OCI-LY7 (cell line): ENCODE measurements around the gene PFKP. TPM values are rescaled to one million over a fixed set of nuclear protein-coding genes. Genes with fewer than 3 reads are reported as not detected.

ENCODE experiments used
- BruUV-seq: library from RNA; stranded (reverse); fragments of 400-500 nt; replicated peaks from 2 replicates; lab custom pipeline; 2021; lab: Mats Ljungman, UMichigan
- CTCF ChIA-PET: fragments of 300-600 bp; sonication (Branson Sonifier 250); formaldehyde crosslinking; loops from one replicate; lab custom pipeline; 2022; ENCODE audit warnings: antibody characterized with exemption; ENCODE audit not compliant: unreplicated experiment; lab: Charles Lee
- POLR2A ChIA-PET: fragments of 300-600 bp; sonication (Branson Sonifier 250); formaldehyde crosslinking; loops from one replicate; lab custom pipeline; 2022; ENCODE audit warnings: antibody characterized with exemption; lab: Charles Lee
- DNase-seq: peaks from one replicate; pipeline ENCODE4 v3.0.0-alpha.2; 2015; ENCODE audit warnings: low spot score
- H2AFZ ChIP-seq: fragments of 200-600 bp; sonication (generic), shearing (Covaris generic); 2 replicates; pipeline ENCODE4 v1.6.1; 2014; ENCODE audit warnings: mild to moderate bottlenecking, antibody characterized with exemption, low read length, moderate library complexity
- H3K27ac ChIP-seq: fragments of 200-600 bp; sonication (generic); 2 replicates; pipeline ENCODE4 v1.5.1; 2014; ENCODE audit warnings: mixed run types, low read depth, mild to moderate bottlenecking, moderate library complexity, low read length, inconsistent platforms; ENCODE audit not compliant: poor library complexity, severe bottlenecking
- H3K36me3 ChIP-seq: fragments of 200-600 bp; sonication (generic); 2 replicates; pipeline ENCODE4 v1.6.1; 2014; ENCODE audit warnings: mild to moderate bottlenecking, antibody characterized with exemption, low read length, moderate library complexity, mixed read lengths; ENCODE audit not compliant: insufficient read depth
- H3K4me1 ChIP-seq: fragments of 200-600 bp; sonication (generic); 2 replicates; pipeline ENCODE4 v1.5.1; 2014; ENCODE audit warnings: mild to moderate bottlenecking, low read length; ENCODE audit not compliant: insufficient read depth, poor library complexity, severe bottlenecking
- H3K4me2 ChIP-seq: fragments of 200-600 bp; sonication (generic); 2 replicates; pipeline ENCODE4 v1.6.1; 2014; ENCODE audit warnings: mild to moderate bottlenecking, low read length
- H3K4me3 ChIP-seq: fragments of 200-600 bp; sonication (generic); 2 replicates; pipeline ENCODE4 v1.5.1; 2014; ENCODE audit warnings: mild to moderate bottlenecking, low read depth, low read length; ENCODE audit not compliant: poor library complexity, severe bottlenecking
- H3K79me2 ChIP-seq: fragments of 200-600 bp; sonication (generic); 2 replicates; pipeline ENCODE4 v1.6.1; 2016; ENCODE audit warnings: low read depth, mild to moderate bottlenecking, low read length, moderate library complexity, mixed read lengths; ENCODE audit not compliant: insufficient read depth
- H3K9me2 ChIP-seq: fragments of 200-600 bp; sonication (generic); 2 replicates; pipeline ENCODE4 v1.6.1; 2016; ENCODE audit warnings: mild to moderate bottlenecking, low read length, mixed read lengths; ENCODE audit not compliant: insufficient read depth
- H3K9me3 ChIP-seq: fragments of 200-600 bp; sonication (generic); 2 replicates; pipeline ENCODE4 v1.6.1; 2014; ENCODE audit warnings: mild to moderate bottlenecking, mixed run types, low read length, mixed read lengths
- H4K20me1 ChIP-seq: fragments of 200-600 bp; sonication (generic); 2 replicates; pipeline ENCODE4 v1.6.1; 2014; ENCODE audit warnings: mild to moderate bottlenecking, antibody characterized with exemption, low read length, moderate library complexity, mixed read lengths; ENCODE audit not compliant: insufficient read depth
- EZH2phosphoT487 ChIP-seq: fragments of 200-600 bp; sonication (generic); IDR thresholded peaks from 2 replicates; pipeline ENCODE4 v1.6.1; 2018; ENCODE audit warnings: low read depth, borderline replicate concordance, mild to moderate bottlenecking, mixed run types, antibody characterized with exemption, low read length, moderate library complexity, mixed read lengths
- intact Hi-C: fragments of 100-400 bp; cut with micrococcal nuclease; formaldehyde crosslinking; loops from one replicate; pipeline ENCODE4 v1.10.0; 2022; ENCODE audit not compliant: unreplicated experiment
- total RNA-seq, 2 experiments: library from RNA; depleted of rRNA in 1 of 2; stranded (reverse); fragments of >200 nt in 1 of 2; shearing (Covaris generic) in 1 of 2; gene quantifications; 2 replicates each; pipeline ENCODE4 v1.2.3, GENCODE V29; 2014 to 2022
- TF ChIP-seq, protein P1 (sequence below): fragments of 200-600 bp; sonication (generic); conservative IDR thresholded peaks from 2 replicates; pipeline ENCODE4 v1.5.1; 2014; ENCODE audit warnings: mild to moderate bottlenecking, antibody characterized with exemption, low read length, moderate library complexity, mixed read lengths

The PFKP gene
- total RNA-seq, 2 experiments from 2014 or later, result 85.4 to 154 TPM

DNA sequence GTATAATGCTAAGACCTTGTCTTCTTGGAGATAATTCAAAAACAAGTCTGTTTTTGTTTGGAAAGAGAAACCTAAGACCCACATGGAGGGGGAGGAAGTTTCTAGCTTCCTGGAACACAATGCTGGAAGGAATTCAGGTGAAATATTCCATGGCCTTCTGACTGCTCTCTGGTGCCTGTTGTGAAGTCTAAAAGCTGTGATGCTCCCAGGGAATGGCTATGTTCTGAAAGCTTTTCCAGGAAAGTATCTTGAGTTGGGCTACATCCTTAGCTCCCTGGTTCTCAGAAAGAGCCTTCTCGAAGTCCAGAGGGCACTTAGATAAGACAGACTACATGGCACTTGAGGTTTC is 12.5 kb upstream of the PFKP start:
- TF ChIP-seq, protein P1, sequence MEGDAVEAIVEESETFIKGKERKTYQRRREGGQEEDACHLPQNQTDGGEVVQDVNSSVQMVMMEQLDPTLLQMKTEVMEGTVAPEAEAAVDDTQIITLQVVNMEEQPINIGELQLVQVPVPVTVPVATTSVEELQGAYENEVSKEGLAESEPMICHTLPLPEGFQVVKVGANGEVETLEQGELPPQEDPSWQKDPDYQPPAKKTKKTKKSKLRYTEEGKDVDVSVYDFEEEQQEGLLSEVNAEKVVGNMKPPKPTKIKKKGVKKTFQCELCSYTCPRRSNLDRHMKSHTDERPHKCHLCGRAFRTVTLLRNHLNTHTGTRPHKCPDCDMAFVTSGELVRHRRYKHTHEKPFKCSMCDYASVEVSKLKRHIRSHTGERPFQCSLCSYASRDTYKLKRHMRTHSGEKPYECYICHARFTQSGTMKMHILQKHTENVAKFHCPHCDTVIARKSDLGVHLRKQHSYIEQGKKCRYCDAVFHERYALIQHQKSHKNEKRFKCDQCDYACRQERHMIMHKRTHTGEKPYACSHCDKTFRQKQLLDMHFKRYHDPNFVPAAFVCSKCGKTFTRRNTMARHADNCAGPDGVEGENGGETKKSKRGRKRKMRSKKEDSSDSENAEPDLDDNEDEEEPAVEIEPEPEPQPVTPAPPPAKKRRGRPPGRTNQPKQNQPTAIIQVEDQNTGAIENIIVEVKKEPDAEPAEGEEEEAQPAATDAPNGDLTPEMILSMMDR, result no peak
- no peak for TF ChIP-seq EZH2phosphoT487
- DNase-seq, result no peak

GRCh38 chr10:3056280-3057037 is 10.9 kb upstream of the PFKP start:
- H3K4me3 ChIP-seq, result no peak overlapping the region
- intact Hi-C loops, result no loop called here

More for the DNA sequence above, 12.5 kb upstream of the PFKP start:
- no peak overlapping the region for H3K4me3 ChIP-seq
- H3K9me2 ChIP-seq, result no peaks in the 10 kb centered on the region
- intact Hi-C loops, result no loop called here
- H3K27ac ChIP-seq, result no peak overlapping the region
- H4K20me1 ChIP-seq, result no peaks in the 10 kb centered on the region
- no peak overlapping the region for H2AFZ ChIP-seq
- H3K79me2 ChIP-seq, result no peaks in the 10 kb centered on the region
- H3K9me3 ChIP-seq, result no peaks in the 10 kb centered on the region
- POLR2A ChIA-PET, result interaction anchor here (0.6 kb wide), 1 partner anchor 1922 kb away, joined by 3 read pairs; no protein-coding TSS in a partner anchor
- CTCF ChIA-PET, result no interaction called here
- H3K4me2 ChIP-seq, result no peak overlapping the region
- no peaks in the 10 kb centered on the region for H3K4me1 ChIP-seq
- no TSS peak for BruUV-seq
- no peaks in the 10 kb centered on the region for H3K36me3 ChIP-seq

More at GRCh38 chr10:3056280-3057037, 10.9 kb upstream of the PFKP start:
- Histone ChIP-seq H3K4me2 (no peak overlapping the region), H3K79me2 (no peaks in the 10 kb centered on the region), H3K4me1 (no peaks in the 10 kb centered on the region), H3K27ac (no peak overlapping the region), H3K9me2 (no peaks in the 10 kb centered on the region), H4K20me1 (no peaks in the 10 kb centered on the region), H2AFZ (no peak overlapping the region), H3K36me3 (no peaks in the 10 kb centered on the region), H3K9me3 (no peaks in the 10 kb centered on the region)
- CTCF ChIA-PET, result no interaction called here
- no TSS peak for BruUV-seq
- POLR2A ChIA-PET, result no interaction called here
- no peak for TF ChIP-seq EZH2phosphoT487
- TF ChIP-seq, protein P1, result no peak
- no peak for DNase-seq
